Activated CD8-positive, alpha-beta memory T cell treated with anti-CD3 and anti-CD28 coated beads, Interleukin-2, amount 50 U/mL, for 1 hour (primary cell): ENCODE measurements around the gene CCT3.
"Not testable (repeated sequence)": the region's sequence is repeated elsewhere in the genome, so short reads cannot be mapped to it uniquely, and the experiment has no call there.

ENCODE experiments used
- DNase-seq: peaks from one replicate; pipeline ENCODE4 v3.0.0-alpha.2; 2020; ENCODE audit errors: extremely low read depth

Gene CCT3

GRCh38 chr1:156368889-156369684, 31.0 kb upstream of the CCT3 start, which contains the start of gene RHBG:
Gene RHBG, plus strand, starts transcription at chr1:156369211. Its CDS starts 39 bp downstream, at chr1:156369250.
- no peak for DNase-seq

- no peak for DNase-seq
Measured at GRCh38 chr1:156368157-156368658, 30.1 kb upstream of the CCT3 start.

- no peak for DNase-seq
Measured at GRCh38 chr1:156367383-156368156, 29.5 kb upstream of the CCT3 start.

GRCh38 chr1:156366378-156367166, 28.5 kb upstream of the CCT3 start:
- DNase-seq, result no peak

DNA sequence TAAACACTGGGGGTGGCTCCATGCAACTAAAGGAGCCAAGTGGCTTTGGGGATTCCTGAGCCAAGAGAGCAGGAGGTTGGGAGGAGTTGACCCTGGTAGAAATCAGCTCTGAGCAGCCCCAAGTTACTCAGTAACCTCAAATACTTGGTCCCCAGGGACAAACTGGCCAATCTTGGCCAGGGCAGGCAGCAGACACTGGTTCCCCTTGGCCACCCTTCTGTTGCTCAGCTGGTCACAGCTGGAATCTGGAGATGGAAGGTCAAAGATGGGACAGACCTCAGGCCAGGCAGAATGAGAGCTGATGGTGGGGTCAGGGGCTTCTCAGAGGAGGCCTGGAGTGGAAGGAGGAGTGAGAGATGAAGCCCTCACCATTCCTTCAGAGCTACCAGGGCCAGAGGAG, 27.7 kb upstream of the CCT3 start:
- no peak for DNase-seq

DNA sequence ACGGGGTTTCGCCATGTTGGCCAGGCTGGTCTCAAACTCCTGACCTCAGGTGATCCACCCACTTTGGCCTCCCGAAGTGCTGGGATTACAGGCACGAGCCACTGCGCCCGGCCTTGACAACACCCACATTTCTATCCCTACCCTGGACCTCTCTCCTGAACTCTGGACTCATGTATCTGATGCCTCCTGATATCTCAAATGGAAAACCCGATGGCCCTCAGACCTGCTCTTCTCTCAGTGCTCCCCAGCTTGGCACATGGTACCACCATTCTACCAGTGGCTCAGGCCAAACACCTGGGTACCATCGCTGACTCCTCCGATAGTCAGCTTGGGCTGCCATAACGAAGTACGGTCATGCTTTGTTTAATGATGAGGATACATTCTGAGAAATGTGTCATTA, 22.4 kb upstream of the CCT3 start:
- no peak for DNase-seq

- no peak for DNase-seq
Measured at GRCh38 chr1:156359973-156360372, 21.9 kb upstream of the CCT3 start.

GRCh38 chr1:156359249-156359648, 21.2 kb upstream of the CCT3 start:
- no peak for DNase-seq

GRCh38 chr1:156358641-156359040, 20.5 kb upstream of the CCT3 start:
- no peak for DNase-seq

- DNase-seq, result no peak
Measured at GRCh38 chr1:156357977-156358376, 19.9 kb upstream of the CCT3 start.

GRCh38 chr1:156356875-156357534, 18.9 kb upstream of the CCT3 start:
- no peak for DNase-seq

DNA sequence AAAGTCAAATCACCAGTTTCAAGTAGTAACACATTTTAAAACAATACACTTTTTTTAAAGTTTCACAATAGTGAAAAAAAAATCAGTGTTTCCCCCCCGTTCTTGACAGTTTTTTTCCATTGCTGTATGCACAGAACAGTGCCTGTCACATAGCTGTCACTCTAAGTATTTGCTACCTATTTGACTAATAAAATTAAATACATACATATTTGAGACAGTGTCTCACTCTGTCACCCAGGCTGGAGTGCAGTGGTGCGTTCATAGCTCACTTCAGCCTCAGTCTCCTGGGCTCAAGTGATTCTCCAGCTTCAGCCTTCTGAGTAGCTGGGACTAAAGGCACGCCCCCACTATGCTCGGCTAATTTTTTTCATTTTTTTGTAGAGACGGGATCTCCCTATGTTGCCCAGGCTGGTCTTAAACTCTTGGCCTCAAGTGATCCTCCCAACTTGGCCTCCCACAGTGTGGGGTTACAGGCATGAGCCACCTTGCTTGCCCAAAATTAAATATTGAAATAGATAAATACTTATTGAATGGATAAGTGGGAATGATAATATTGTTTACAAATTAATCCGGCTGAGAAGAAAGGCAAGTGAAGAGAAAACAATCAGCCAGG, 18.3 kb upstream of the CCT3 start:
- DNase-seq, result no peak

GRCh38 chr1:156352481-156352880, 14.4 kb upstream of the CCT3 start:
- not testable (repeated sequence) for DNase-seq

DNA sequence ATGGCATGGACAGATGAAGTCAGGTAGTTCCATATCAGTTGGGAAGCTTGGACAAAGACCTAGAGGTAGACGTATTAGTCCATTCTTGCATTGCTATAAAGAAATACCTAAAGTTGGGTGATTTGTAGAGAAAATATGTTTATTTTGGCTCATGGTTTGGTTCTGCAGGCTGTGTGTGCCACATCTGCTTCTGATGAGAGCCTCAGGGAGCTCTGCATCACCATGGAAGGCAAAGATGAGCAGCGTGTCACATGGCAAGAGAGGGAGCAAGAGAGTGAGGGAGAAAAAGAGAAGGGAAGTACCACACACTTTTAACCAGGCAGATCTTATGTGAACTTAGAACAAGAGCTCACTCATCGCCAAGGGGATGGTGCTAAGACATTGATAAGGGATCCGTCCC, 9.2 kb upstream of the CCT3 start:
- no peak for DNase-seq

GRCh38 chr1:156346636-156347035, 8.5 kb upstream of the CCT3 start:
- DNase-seq, result no peak

- DNase-seq, result not testable (repeated sequence)
Measured at GRCh38 chr1:156346035-156346434, 7.9 kb upstream of the CCT3 start.

- DNase-seq, result no peak
Measured at GRCh38 chr1:156344409-156344808, 6.3 kb upstream of the CCT3 start.

- no peak for DNase-seq
Measured at GRCh38 chr1:156342166-156342955, 4.3 kb upstream of the CCT3 start.

- DNase-seq, result no peak
Measured at GRCh38 chr1:156337888-156338179, 258 bp downstream of the CCT3 start.
